ENCODE data around the gene ZAP70.
A peak's percentile ranks its signal among the peaks of the same experiment; 100 is the strongest.
"Not testable (repeated sequence)": the region's sequence is repeated elsewhere in the genome, so short reads cannot be mapped to it uniquely, and the experiment has no call there.

ZAP70 gene

GRCh38 chr2:97713296-97714083, at the start of gene ZAP70:
ZAP70 (plus strand) TSS chr2:97713576; CDS start chr2:97724037, 10,461 bp downstream.
- DNase-seq (ENCODE audit: low read depth in 2 of 2) = peak; percentile 39 to 48

- DNase-seq (ENCODE audit: low read depth in 2 of 2) = no peak
These were observed 49.8 kb upstream of the ZAP70 start for GRCh38 chr2:97663626-97663961.

- peak; percentile 95 to 97 for DNase-seq (ENCODE audit: low read depth in 2 of 2)
These were observed 49.3 kb upstream of the ZAP70 start, which contains the start of gene ACTR1B for GRCh38 chr2:97663962-97664635. ACTR1B (minus strand) TSS chr2:97664044; CDS start chr2:97663890, 154 bp downstream.

- no peak for DNase-seq (ENCODE audit: low read depth in 2 of 2)
These were observed 48.8 kb upstream of the ZAP70 start for GRCh38 chr2:97664636-97664970.

- no peak for DNase-seq (ENCODE audit: low read depth in 2 of 2)
These were observed 43.9 kb upstream of the ZAP70 start, which contains the start of gene C2orf92 for GRCh38 chr2:97669448-97669847. C2orf92 (plus strand) TSS chr2:97669713; CDS start chr2:97669789, 76 bp downstream.

GRCh38 chr2:97670471-97670870, 42.9 kb upstream of the ZAP70 start:
- no peak for DNase-seq (ENCODE audit: low read depth in 2 of 2)

- no peak for DNase-seq (ENCODE audit: low read depth in 2 of 2)
These were observed 41.9 kb upstream of the ZAP70 start for GRCh38 chr2:97671526-97671925.

GRCh38 chr2:97672606-97673140, 40.7 kb upstream of the ZAP70 start:
- not testable (repeated sequence) for DNase-seq (ENCODE audit: low read depth in 2 of 2)

GRCh38 chr2:97673182-97673914, 40.0 kb upstream of the ZAP70 start:
- DNase-seq (ENCODE audit: low read depth in 2 of 2) = peak; percentile 20 to 29

- DNase-seq (ENCODE audit: low read depth in 2 of 2) = peak; percentile 37
These were observed 39.5 kb upstream of the ZAP70 start for GRCh38 chr2:97673915-97674283.

GRCh38 chr2:97675430-97676113, 37.8 kb upstream of the ZAP70 start:
- DNase-seq (ENCODE audit: low read depth in 2 of 2) = no peak

GRCh38 chr2:97676620-97677019, 36.8 kb upstream of the ZAP70 start:
- DNase-seq (ENCODE audit: low read depth in 2 of 2) = no peak

- no peak for DNase-seq (ENCODE audit: low read depth in 2 of 2)
These were observed 35.9 kb upstream of the ZAP70 start for GRCh38 chr2:97677480-97677879.

GRCh38 chr2:97678298-97678697, 35.1 kb upstream of the ZAP70 start:
- DNase-seq (ENCODE audit: low read depth in 2 of 2) = no peak

- DNase-seq (ENCODE audit: low read depth in 2 of 2) = not testable (repeated sequence)
These were observed 26.1 kb upstream of the ZAP70 start for GRCh38 chr2:97687235-97687634.

- no peak for DNase-seq (ENCODE audit: low read depth in 2 of 2)
These were observed 25.1 kb upstream of the ZAP70 start for GRCh38 chr2:97688062-97688827.

- DNase-seq (ENCODE audit: low read depth in 2 of 2) = no peak
These were observed 22.2 kb upstream of the ZAP70 start for GRCh38 chr2:97691166-97691565.

GRCh38 chr2:97693476-97693875, 19.9 kb upstream of the ZAP70 start:
- DNase-seq (ENCODE audit: low read depth in 2 of 2) = no peak

GRCh38 chr2:97695744-97696143, 17.6 kb upstream of the ZAP70 start:
- DNase-seq (ENCODE audit: low read depth in 2 of 2) = no peak

GRCh38 chr2:97697252-97698235, 15.8 kb upstream of the ZAP70 start:
- peak; percentile 87 to 90 for DNase-seq (ENCODE audit: low read depth in 2 of 2)
